H1 (cell line): ENCODE measurements around the gene ADCY2. TPM values are rescaled to one million over a fixed set of nuclear protein-coding genes. Genes with fewer than 3 reads are reported as not detected.

Source experiments
- CTCF ChIA-PET: fragments of 300-600 bp; sonication (Branson Sonifier 250); formaldehyde crosslinking; loops from one replicate; lab custom pipeline; 2021; ENCODE audit not compliant: partially characterized antibody; lab: Charles Lee
- POLR2A ChIA-PET: fragments of 300-600 bp; sonication (Branson Sonifier 250); formaldehyde crosslinking; loops from one replicate; lab custom pipeline; 2021; ENCODE audit warnings: inconsistent platforms; ENCODE audit not compliant: partially characterized antibody; lab: Charles Lee
- DNase-seq, 2 experiments: peaks; one replicate each; pipeline versions ENCODE4 v3.0.0 to v3.0.0-alpha.2; 2010 to 2022; ENCODE audit warnings: low spot score in 2 of 2, low read depth in 1 of 2, mixed read lengths in 1 of 2
- FAIRE-seq: peaks from 2 replicates; lab custom pipeline; 2011; peaks lifted over from hg19 to GRCh38; lab: Jason Lieb, UNC
- H2AFZ ChIP-seq: 2 replicates; pipeline ENCODE4 v1.8.1; 2012; ENCODE audit warnings: low read length, inconsistent platforms
- H2AK5ac ChIP-seq: 2 replicates; pipeline ENCODE4 v1.6.1; 2013; ENCODE audit warnings: low read depth, low read length
- H2BK120ac ChIP-seq: replicated peaks from 2 replicates; pipeline ENCODE3; 2013; ENCODE audit warnings: low read depth, low read length, inconsistent platforms
- H2BK12ac ChIP-seq: 2 replicates; pipeline ENCODE4 v1.6.1; 2013; ENCODE audit warnings: low read depth, low read length
- H2BK15ac ChIP-seq: 2 replicates; pipeline ENCODE4 v1.6.1; 2013; ENCODE audit warnings: low read length
- H2BK20ac ChIP-seq: 2 replicates; pipeline ENCODE4 v1.6.1; 2013; ENCODE audit warnings: low read length
- H2BK5ac ChIP-seq: 2 replicates; pipeline ENCODE4 v1.6.1; 2013; ENCODE audit warnings: low read depth, low read length
- H3K14ac ChIP-seq: 2 replicates; pipeline ENCODE4 v1.6.1; 2013; ENCODE audit warnings: inconsistent platforms; ENCODE audit not compliant: insufficient read length
- H3K18ac ChIP-seq: 2 replicates; pipeline ENCODE4 v1.6.1; 2013; ENCODE audit warnings: low read length; ENCODE audit errors: extremely low read depth
- H3K23ac ChIP-seq: 2 replicates; pipeline ENCODE4 v1.6.1; 2013; ENCODE audit warnings: inconsistent platforms; ENCODE audit not compliant: insufficient read length
- H3K23me2 ChIP-seq: 2 replicates; pipeline ENCODE4 v1.6.1; 2013; ENCODE audit warnings: low read depth, low read length
- H3K27ac ChIP-seq: 2 replicates; pipeline ENCODE4 v1.6.1; 2011; ENCODE audit warnings: low read depth, low read length, inconsistent platforms
- H3K27me3 ChIP-seq, 4 experiments: replicated peaks in 1 of 4; 1 replicate in 1 of 4; 2 replicates in 3 of 4; pipeline versions ENCODE4 v1.6.1 to v1.8.1; 2011 to 2013; ENCODE audit warnings: low read length in 3 of 4, mild to moderate bottlenecking in 3 of 4, inconsistent platforms in 2 of 4, mixed read lengths in 2 of 4, moderate library complexity in 1 of 4; ENCODE audit not compliant: control insufficient read depth in 3 of 4, insufficient read depth in 3 of 4; ENCODE audit errors: extremely low read depth in 1 of 4
- H3K36me3 ChIP-seq, 4 experiments: 2 replicates each; pipeline versions ENCODE4 v1.6.1 to v1.8.1; 2011 to 2013; ENCODE audit warnings: mild to moderate bottlenecking in 4 of 4, low read length in 3 of 4, moderate library complexity in 2 of 4, control low read depth in 1 of 4, inconsistent platforms in 1 of 4; ENCODE audit not compliant: insufficient read depth in 4 of 4, control insufficient read depth in 2 of 4
- H3K4ac ChIP-seq: replicated peaks from 2 replicates; pipeline ENCODE3; 2013; ENCODE audit warnings: low read length, low read depth, mixed read lengths, inconsistent platforms; ENCODE audit not compliant: insufficient read length
- H3K4me1 ChIP-seq, 4 experiments: replicated peaks in 1 of 4; 1 replicate in 1 of 4; 2 replicates in 3 of 4; pipeline versions ENCODE4 v1.6.1 to v1.8.1; 2011 to 2013; ENCODE audit warnings: low read length in 3 of 4, inconsistent platforms in 2 of 4, mixed read lengths in 1 of 4; ENCODE audit not compliant: insufficient read depth in 4 of 4, control insufficient read depth in 3 of 4
- H3K4me2 ChIP-seq, 2 experiments: 2 replicates each; pipeline versions ENCODE4 v1.6.1 to v1.8.1; 2011 to 2013; ENCODE audit warnings: low read depth in 2 of 2, low read length in 2 of 2, control low read depth in 1 of 2, inconsistent platforms in 1 of 2, mild to moderate bottlenecking in 1 of 2; ENCODE audit not compliant: insufficient read depth in 1 of 2
- H3K4me3 ChIP-seq, 4 experiments: fragments of 200-600, 300-600 bp in 1 of 4; sonication (generic), shearing (Covaris generic), sonication (Bioruptor Twin) in 1 of 4; 2 replicates each; pipeline versions ENCODE4 v1.5.1 to v1.8.1; 2011 to 2016; ENCODE audit warnings: low read length in 4 of 4, low read depth in 3 of 4, control low read depth in 2 of 4, inconsistent platforms in 2 of 4, mild to moderate bottlenecking in 2 of 4, mixed read lengths in 1 of 4, moderate library complexity in 1 of 4; ENCODE audit not compliant: insufficient read depth in 2 of 4; ENCODE audit errors: extremely low read depth in 1 of 4
- H3K56ac ChIP-seq: replicated peaks from 2 replicates; pipeline ENCODE3; 2013; ENCODE audit warnings: low read depth, mild to moderate bottlenecking, mixed read lengths, low read length, inconsistent platforms; ENCODE audit not compliant: insufficient read length
- H3K79me1 ChIP-seq: 2 replicates; pipeline ENCODE4 v1.6.1; 2013; ENCODE audit warnings: low read depth, low read length, control low read depth
- H3K79me2 ChIP-seq, 2 experiments: 2 replicates each; pipeline versions ENCODE4 v1.6.1 to v1.8.1; 2012 to 2013; ENCODE audit warnings: low read length in 2 of 2, mild to moderate bottlenecking in 2 of 2, inconsistent platforms in 1 of 2; ENCODE audit not compliant: insufficient read depth in 2 of 2, control insufficient read depth in 1 of 2
- H3K9ac ChIP-seq, 4 experiments: replicated peaks in 1 of 4; 1 replicate in 1 of 4; 2 replicates in 3 of 4; pipeline versions ENCODE4 v1.6.1 to v1.8.1; 2011 to 2013; ENCODE audit warnings: low read depth in 3 of 4, low read length in 3 of 4, control low read depth in 2 of 4, mild to moderate bottlenecking in 2 of 4, moderate library complexity in 2 of 4, inconsistent platforms in 1 of 4; ENCODE audit errors: extremely low read depth in 1 of 4
- H3K9me3 ChIP-seq, 2 experiments: 2 replicates each; pipeline versions ENCODE4 v1.6.1 to v1.8.1; 2012 to 2013; ENCODE audit warnings: mild to moderate bottlenecking in 2 of 2, moderate library complexity in 2 of 2, control low read depth in 1 of 2, inconsistent platforms in 1 of 2, low read depth in 1 of 2, low read length in 1 of 2, mixed read lengths in 1 of 2; ENCODE audit not compliant: insufficient read depth in 2 of 2
- H4K20me1 ChIP-seq, 2 experiments: replicated peaks in 1 of 2; 2 replicates each; pipeline versions ENCODE3 to v1.8.1; 2011 to 2013; ENCODE audit warnings: inconsistent platforms in 2 of 2, low read length in 2 of 2, mild to moderate bottlenecking in 1 of 2; ENCODE audit not compliant: insufficient read depth in 2 of 2, control insufficient read depth in 1 of 2
- H4K5ac ChIP-seq: 2 replicates; pipeline ENCODE4 v1.6.1; 2013; ENCODE audit warnings: low read length, low read depth, mixed read lengths, inconsistent platforms; ENCODE audit not compliant: insufficient read length
- H4K8ac ChIP-seq: 2 replicates; pipeline ENCODE4 v1.8.0; 2013; ENCODE audit warnings: mild to moderate bottlenecking, moderate library complexity, low read length, inconsistent platforms; ENCODE audit not compliant: insufficient read depth; ENCODE audit errors: extremely low read depth
- H4K91ac ChIP-seq: replicated peaks from 2 replicates; pipeline ENCODE3; 2013; ENCODE audit warnings: low read length, mixed read lengths, inconsistent platforms; ENCODE audit not compliant: insufficient read length
- ATF2 ChIP-seq: IDR thresholded peaks from 2 replicates; pipeline ENCODE4 v1.6.1; 2012; ENCODE audit warnings: low read length, inconsistent platforms
- BACH1 ChIP-seq: IDR thresholded peaks from 2 replicates; pipeline ENCODE4 v1.6.1; 2012; ENCODE audit warnings: low read length, improper control_type of control experiment
- CHD1 ChIP-seq: IDR thresholded peaks from 2 replicates; pipeline ENCODE4 v1.6.1; 2012; ENCODE audit warnings: low read depth, low read length, improper control_type of control experiment
- CHD2 ChIP-seq: IDR thresholded peaks from 2 replicates; pipeline ENCODE4 v1.6.1; 2012; ENCODE audit warnings: low read length, improper control_type of control experiment
- EP300 ChIP-seq, 2 experiments: IDR thresholded peaks; 1 replicate in 1 of 2; 2 replicates in 1 of 2; pipeline ENCODE4 v1.6.1; 2011 to 2012; ENCODE audit warnings: low read depth in 2 of 2, low read length in 2 of 2, mild to moderate bottlenecking in 2 of 2, borderline replicate concordance in 1 of 2, inconsistent platforms in 1 of 2, moderate library complexity in 1 of 2
- FOSL1 ChIP-seq: IDR thresholded peaks from 2 replicates; pipeline ENCODE4 v1.6.1; 2011; ENCODE audit warnings: mild to moderate bottlenecking, low read depth, low read length, moderate library complexity; ENCODE audit not compliant: insufficient read depth
- GTF2F1 ChIP-seq: IDR thresholded peaks from 2 replicates; pipeline ENCODE4 v1.6.1; 2012; ENCODE audit warnings: low read depth, low read length, improper control_type of control experiment, borderline replicate concordance
- MAX ChIP-seq: IDR thresholded peaks from 2 replicates; pipeline ENCODE4 v1.6.1; 2012; ENCODE audit warnings: inconsistent platforms
- NANOG ChIP-seq: IDR thresholded peaks from 2 replicates; pipeline ENCODE4 v1.6.1; 2011; ENCODE audit warnings: low read length, low read depth, mild to moderate bottlenecking, inconsistent platforms; ENCODE audit not compliant: insufficient read depth, poor library complexity, severe bottlenecking
- PHF8 ChIP-seq: fragments of 200-600 bp; sonication (generic); conservative IDR thresholded peaks from 2 replicates; pipeline ENCODE4 v1.7.1; 2012; ENCODE audit warnings: low read depth, mild to moderate bottlenecking, inconsistent platforms, low read length, moderate library complexity
- SP1 ChIP-seq: IDR thresholded peaks from 2 replicates; pipeline ENCODE4 v1.6.1; 2011; ENCODE audit warnings: low read depth, low read length
- WGBS, 2 experiments: shearing (Covaris generic) in 1 of 2; methylation state at CpG; one replicate each; pipeline versions ENCODE4 v1.1.6 to v1.1.7; 2013 to 2015; ENCODE audit warnings: low lambda C conversion rate in 2 of 2, mixed read lengths in 2 of 2, inconsistent platforms in 1 of 2, low coverage in 1 of 2, missing lambda C conversion rate in 1 of 2; ENCODE audit not compliant: insufficient replicate concordance in 2 of 2, insufficient coverage in 1 of 2, insufficient read length in 1 of 2; ENCODE audit errors: extremely low coverage in 1 of 2, missing lambda C conversion rate in 1 of 2; 5-methylcytosine and 5-hydroxymethylcytosine counted together
- polyA plus RNA-seq, 7 experiments: library from polyadenylated mRNA; depleted of rRNA in 3 of 7; stranded (reverse) in 5 of 7; unstranded in 2 of 7; fragments of >200 nt in 5 of 7; fragments of 200-250 nt in 2 of 7; gene quantifications; 1 replicate in 5 of 7; 2 replicates in 1 of 7; 4 replicates in 1 of 7; pipeline versions ENCODE4 v1.2.1 to v1.2.3, GENCODE V29; 2011 to 2013; ENCODE audit warnings: missing spikeins in 2 of 7, mixed read lengths in 2 of 7
- total RNA-seq: library from RNA; stranded (reverse); fragmentation: NEBNext Ultra II Directional; extraction: Animal tissue kit (Norgen Biotek cat#: 25700); gene quantifications from 2 replicates; pipeline ENCODE4 v1.2.1, GENCODE V29; 2021

The ADCY2 gene
- total and polyA plus RNA-seq, 2 of the 8 experiments (the other 6 are each of a cell fraction or from before 2014, with no cell fraction given), result 35.8 to 122 TPM

- no peak overlapping the region for H4K5ac ChIP-seq
- DNase-seq, result no peak
- H4K20me1 ChIP-seq, result no peaks in the 10 kb centered on the region
Observed at GRCh38 chr5:7653046-7653445, 257.1 kb downstream of the ADCY2 start.

More at GRCh38 chr5:7653046-7653445, 257.1 kb downstream of the ADCY2 start:
- Histone ChIP-seq H3K36me3 (no peaks in the 10 kb centered on the region), H2AK5ac (no peak overlapping the region), H3K23me2 (no peaks in the 10 kb centered on the region), H3K79me1 (peaks cover 3% of the 10 kb centered on the region; the same call in 1 of the 2 replicates), H2AFZ (no peak overlapping the region), H3K27me3 (no peaks in the 10 kb centered on the region), H2BK12ac (no peak overlapping the region), H3K23ac (no peak overlapping the region), H2BK20ac (no peak overlapping the region), H3K9ac (no peak overlapping the region), H2BK120ac (no peak overlapping the region), H2BK15ac (no peak overlapping the region), H3K79me2 (peaks cover 0 to 10% of the 10 kb centered on the region in 2 experiments; a peak in 1 of 4 replicates), H3K4me2 (no peak overlapping the region), H2BK5ac (no peak overlapping the region), H4K91ac (no peak overlapping the region), H3K9me3 (no peaks in the 10 kb centered on the region), H3K4me3 (no peak overlapping the region), H3K56ac (no peak overlapping the region), H4K8ac (no peak overlapping the region), H3K27ac (no peak overlapping the region), H3K4me1 (no peaks in the 10 kb centered on the region), H3K4ac (no peak overlapping the region), H3K18ac (no peak overlapping the region), H3K14ac (no peak overlapping the region)
- ChIA-PET POLR2A (no interaction called here), CTCF (interaction anchor here (0.8 to 1.5 kb wide), 2 partner anchors 60 to 94 kb away, joined by 4 read pairs; no protein-coding TSS in a partner anchor)
- WGBS, 2 experiments, result 92% methylated on average over 6 of the region's 6 CpGs; no CpG with 5 or more reads in 1 of the 2 experiments
- no peak for TF ChIP-seq EP300 (IDR thresholded peaks at IDR 0.05; ENCODE audit: borderline replicate concordance in 1 of 2, low read depth in 2 of 2, low read length in 2 of 2)
- TF ChIP-seq BACH1, result no peak
- no peak for TF ChIP-seq CHD2
- TF ChIP-seq NANOG, result no peak
- no peak for TF ChIP-seq MAX
- TF ChIP-seq SP1, result no peak
- no peak for TF ChIP-seq GTF2F1
- TF ChIP-seq ATF2, result no peak
- no peak for TF ChIP-seq PHF8
- no peak for TF ChIP-seq CHD1
- no peak for TF ChIP-seq FOSL1
- no peak for FAIRE-seq
